ENCODE results near the gene QRICH2.
"Not testable (repeated sequence)": the region's sequence is repeated elsewhere in the genome, so short reads cannot be mapped to it uniquely, and the experiment has no call there.

Gene QRICH2

GRCh38 chr17:76309461-76309860, 1.4 kb upstream of the QRICH2 start:
- H3K4me2 ChIP-seq (ENCODE audit: low read depth, low read length, poor library complexity, severe bottlenecking): no peak overlapping the region
- 0 out of 2 replicates have a peak, but pooled peaks cover 3% of the 10 kb centered on the region for H3K36me3 ChIP-seq (ENCODE audit: low read length)
- TF ChIP-seq EZH2phosphoT487 (conservative IDR thresholded peaks at IDR 0.05; ENCODE audit: low read length) (no peak), CTCF (IDR thresholded peaks at IDR 0.05; ENCODE audit: insufficient read depth, low read length, poor library complexity, severe bottlenecking) (no peak)

GRCh38 chr17:76307299-76307965, 644 bp downstream of the QRICH2 start:
- H3K4me2 ChIP-seq (ENCODE audit: low read depth, low read length, poor library complexity, severe bottlenecking): no peak overlapping the region
- H3K27me3 ChIP-seq (ENCODE audit: low read length): no peaks in the 10 kb centered on the region
- no peaks in the 10 kb centered on the region for H3F3A ChIP-seq (ENCODE audit: insufficient read depth)
- H3K79me2 ChIP-seq (ENCODE audit: insufficient read depth, low read length): no peaks in the 10 kb centered on the region
- TF ChIP-seq EZH2phosphoT487 (conservative IDR thresholded peaks at IDR 0.05; ENCODE audit: low read length) (no peak), CTCF (IDR thresholded peaks at IDR 0.05; ENCODE audit: insufficient read depth, low read length, poor library complexity, severe bottlenecking) (no peak)
- no peak overlapping the region for H2AFZ ChIP-seq (ENCODE audit: low read depth, low read length, severe bottlenecking)
- no peak overlapping the region for H3K4me3 ChIP-seq (ENCODE audit: insufficient read depth, low read length, poor library complexity, severe bottlenecking)
- H3K9ac ChIP-seq (ENCODE audit: low read length): no peak overlapping the region
- no peaks in the 10 kb centered on the region for H3K9me3 ChIP-seq (ENCODE audit: insufficient read depth, low read length)
- no peaks in the 10 kb centered on the region for H4K20me1 ChIP-seq (ENCODE audit: low read depth, low read length)
- no peaks in the 10 kb centered on the region for H3K9me2 ChIP-seq (replicated peaks; ENCODE audit: insufficient read depth, low read length)
- H3K27ac ChIP-seq (ENCODE audit: low read depth, low read length): no peak overlapping the region
- H3K36me3 ChIP-seq (ENCODE audit: low read length): no peaks in the 10 kb centered on the region

More at GRCh38 chr17:76309461-76309860, 1.4 kb upstream of the QRICH2 start:
- no peak overlapping the region for H3K27ac ChIP-seq (ENCODE audit: low read depth, low read length)
- no peak overlapping the region for H3K9ac ChIP-seq (ENCODE audit: low read length)
- H3K4me3 ChIP-seq (ENCODE audit: insufficient read depth, low read length, poor library complexity, severe bottlenecking): no peak overlapping the region
- no peak overlapping the region for H2AFZ ChIP-seq (ENCODE audit: low read depth, low read length, severe bottlenecking)
- no peaks in the 10 kb centered on the region for H3K9me2 ChIP-seq (replicated peaks; ENCODE audit: insufficient read depth, low read length)
- no peaks in the 10 kb centered on the region for H3F3A ChIP-seq (ENCODE audit: insufficient read depth)
- no peaks in the 10 kb centered on the region for H3K27me3 ChIP-seq (ENCODE audit: low read length)
- no peaks in the 10 kb centered on the region for H3K9me3 ChIP-seq (ENCODE audit: insufficient read depth, low read length)
- H4K20me1 ChIP-seq (ENCODE audit: low read depth, low read length): no peaks in the 10 kb centered on the region
- no peaks in the 10 kb centered on the region for H3K79me2 ChIP-seq (ENCODE audit: insufficient read depth, low read length)

- not testable (repeated sequence) for H3K9me3 ChIP-seq (ENCODE audit: insufficient read depth, low read length); H3K79me2 ChIP-seq (ENCODE audit: insufficient read depth, low read length); H3K4me3 ChIP-seq (ENCODE audit: insufficient read depth, low read length, poor library complexity, severe bottlenecking); H3K4me2 ChIP-seq (ENCODE audit: low read depth, low read length, poor library complexity, severe bottlenecking); H3K36me3 ChIP-seq (ENCODE audit: low read length); H3K27me3 ChIP-seq (ENCODE audit: low read length); H2AFZ ChIP-seq (ENCODE audit: low read depth, low read length, severe bottlenecking); H3K9me2 ChIP-seq (replicated peaks; ENCODE audit: insufficient read depth, low read length); H3K9ac ChIP-seq (ENCODE audit: low read length); H3K27ac ChIP-seq (ENCODE audit: low read depth, low read length); H4K20me1 ChIP-seq (ENCODE audit: low read depth, low read length); H3F3A ChIP-seq (ENCODE audit: insufficient read depth)
These were observed 3.0 kb downstream of the QRICH2 start for GRCh38 chr17:76305135-76305454.

DNA sequence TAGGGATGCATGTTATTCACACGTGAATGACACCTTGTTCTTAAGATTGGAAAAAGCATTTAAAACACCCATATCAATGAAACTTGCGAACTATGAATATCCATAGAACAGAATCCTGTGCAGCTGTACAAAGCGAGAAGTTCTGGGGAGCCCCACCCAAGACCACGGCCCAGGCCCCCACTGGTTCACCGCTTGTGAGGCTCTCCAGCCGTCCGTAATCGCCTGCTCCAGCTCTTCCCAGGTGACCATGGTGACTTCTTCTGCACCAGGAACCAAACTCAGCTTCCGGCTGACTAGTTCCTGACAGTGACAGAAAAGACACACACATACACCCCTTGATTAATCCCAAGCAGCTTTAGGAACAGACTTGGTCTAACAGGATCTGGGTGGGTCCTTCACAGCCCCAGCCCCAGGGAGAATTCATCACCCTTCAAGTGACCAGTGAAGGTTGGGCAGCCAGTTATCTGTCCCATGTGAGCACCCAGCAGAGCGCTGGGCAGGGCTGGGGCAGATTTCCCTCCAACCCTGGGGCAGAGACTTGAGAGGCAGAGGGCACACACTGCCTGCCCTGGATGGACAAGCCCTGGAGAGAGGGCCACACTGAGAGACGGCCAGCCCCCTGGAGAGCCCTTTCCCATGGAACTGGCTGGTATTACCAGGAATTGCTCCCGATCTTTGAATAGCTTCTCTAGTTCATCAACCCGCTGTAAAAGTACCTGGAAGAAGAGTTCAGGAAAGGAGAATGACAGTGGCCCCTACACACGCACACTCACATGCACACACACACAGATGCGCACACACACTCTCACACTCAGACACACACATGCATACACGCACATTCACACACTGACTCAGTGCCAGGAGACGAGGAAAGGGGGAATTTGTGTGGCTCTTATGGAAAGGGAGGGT, 3.6 kb downstream of the QRICH2 start:
- Histone ChIP-seq H3K9me3 (ENCODE audit: insufficient read depth, low read length) (no peaks in the 10 kb centered on the region), H3K36me3 (ENCODE audit: low read length) (no peaks in the 10 kb centered on the region), H2AFZ (ENCODE audit: low read depth, low read length, severe bottlenecking) (no peak overlapping the region), H4K20me1 (ENCODE audit: low read depth, low read length) (no peaks in the 10 kb centered on the region), H3K79me2 (ENCODE audit: insufficient read depth, low read length) (no peaks in the 10 kb centered on the region), H3K4me3 (ENCODE audit: insufficient read depth, low read length, poor library complexity, severe bottlenecking) (no peak overlapping the region), H3K9me2 (replicated peaks; ENCODE audit: insufficient read depth, low read length) (no peaks in the 10 kb centered on the region), H3K4me2 (ENCODE audit: low read depth, low read length, poor library complexity, severe bottlenecking) (no peak overlapping the region), H3K27ac (ENCODE audit: low read depth, low read length) (no peak overlapping the region), H3F3A (ENCODE audit: insufficient read depth) (no peaks in the 10 kb centered on the region), H3K27me3 (ENCODE audit: low read length) (no peaks in the 10 kb centered on the region), H3K9ac (ENCODE audit: low read length) (no peak overlapping the region)
- TF ChIP-seq CTCF (IDR thresholded peaks at IDR 0.05; ENCODE audit: insufficient read depth, low read length, poor library complexity, severe bottlenecking) (no peak), EZH2phosphoT487 (conservative IDR thresholded peaks at IDR 0.05; ENCODE audit: low read length) (no peak)
